ENCODE measurements around the gene DEF6.

DEF6 gene

DNA sequence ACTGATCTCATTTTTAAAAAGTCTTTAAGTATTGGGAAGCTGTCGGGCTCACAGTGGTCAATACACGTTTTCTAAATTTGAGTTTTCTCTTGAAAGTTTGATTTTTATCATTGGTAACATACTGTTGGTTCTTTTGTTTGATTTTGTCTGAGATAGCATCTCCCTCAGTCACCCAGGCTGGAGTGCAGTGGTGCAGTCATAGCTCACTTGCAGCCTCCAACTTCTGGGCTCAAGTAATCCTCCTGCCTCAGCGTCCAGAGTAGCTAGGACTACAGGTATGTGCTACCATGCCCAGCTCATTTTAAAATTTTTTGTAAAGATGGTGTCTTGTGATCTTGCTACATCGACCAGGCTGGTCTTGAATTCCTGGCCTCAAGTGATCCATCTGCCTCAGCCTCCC is 53.8 kb downstream of the DEF6 start:
- DNase-seq, result peak in 1 of 3 donors; percentile 0

- peak in 1 of 3 donors; percentile 16 for DNase-seq
Observed at GRCh38 chr6:35352735-35353134, 55.1 kb downstream of the DEF6 start.

DNA sequence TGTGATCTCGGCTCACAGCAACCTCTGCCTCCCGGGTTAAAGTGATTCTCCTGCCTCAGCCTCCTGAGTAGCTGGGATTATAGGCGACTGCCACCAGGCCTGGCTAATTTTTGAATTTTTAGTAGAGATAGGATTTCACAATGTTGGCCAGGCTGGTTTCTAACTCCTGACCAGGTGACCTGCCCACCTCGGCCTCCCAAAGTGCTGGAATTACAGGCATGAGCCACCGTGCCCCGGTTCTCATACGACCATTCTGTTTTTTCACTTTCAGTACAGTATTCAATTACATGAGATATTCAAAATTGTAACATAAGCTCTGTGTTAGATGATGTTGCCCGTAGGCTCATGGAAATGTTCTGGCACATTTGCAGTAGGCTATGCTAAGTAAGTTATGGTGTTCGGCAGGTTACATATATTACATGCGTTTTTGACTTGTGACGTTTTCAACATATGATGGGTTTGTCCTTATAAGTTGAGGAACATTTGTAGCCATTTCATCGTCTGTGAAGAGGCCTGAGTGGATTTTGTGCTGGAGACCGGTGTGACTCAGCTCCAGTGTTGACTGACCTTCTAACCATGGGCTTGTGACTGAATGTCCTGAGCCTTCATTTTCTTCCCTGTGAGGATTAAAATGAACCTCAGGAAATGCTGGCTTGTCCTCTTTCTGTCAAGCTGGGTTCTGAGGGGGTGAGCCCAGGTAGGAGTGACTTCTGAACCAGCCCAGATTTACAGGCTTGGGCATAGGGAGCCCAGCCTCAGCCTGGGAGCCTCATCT is 56.9 kb downstream of the DEF6 start:
- peak in 1 of 3 donors; percentile 21 for DNase-seq

DNA sequence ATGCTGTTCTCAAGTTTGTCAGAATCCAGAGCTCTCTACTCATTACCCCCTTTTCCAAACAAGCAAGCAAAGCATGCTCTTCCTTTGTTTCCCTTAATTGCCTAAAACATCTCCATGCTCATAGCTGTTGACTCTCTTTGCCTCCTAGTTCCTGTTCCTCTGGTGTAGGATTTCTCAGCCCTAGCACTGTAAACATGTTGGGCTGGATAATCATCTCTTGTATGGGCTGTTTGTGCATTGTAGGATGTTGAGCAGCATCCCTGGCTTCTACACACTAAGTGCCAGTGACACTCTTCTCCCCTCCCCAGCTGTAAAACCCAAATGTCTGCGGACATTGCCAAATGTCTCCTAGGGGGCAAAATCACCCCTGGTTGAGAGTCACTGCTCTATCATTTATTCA is 58.8 kb downstream of the DEF6 start:
- peak in 1 of 3 donors; percentile 17 for DNase-seq

DNA sequence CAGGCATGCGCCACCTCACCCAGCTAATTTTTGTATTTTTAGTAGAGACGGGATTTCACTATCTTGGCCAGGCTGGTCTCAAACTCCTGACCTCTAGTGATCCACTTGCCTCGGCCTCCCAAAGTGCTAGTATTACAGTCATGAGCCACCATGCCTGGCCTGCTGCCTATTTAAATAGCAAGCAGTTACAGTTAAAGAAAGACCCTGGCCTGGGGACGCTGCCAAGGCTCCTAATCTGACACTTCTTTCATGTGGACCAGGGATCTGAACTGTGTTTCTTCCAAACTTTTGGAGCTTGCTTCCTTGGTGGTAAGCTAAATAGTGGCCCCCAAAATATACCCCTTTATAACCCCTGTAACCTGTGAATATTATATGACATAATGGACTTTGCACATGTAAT is 60.1 kb downstream of the DEF6 start:
- DNase-seq, result no peak

DNA sequence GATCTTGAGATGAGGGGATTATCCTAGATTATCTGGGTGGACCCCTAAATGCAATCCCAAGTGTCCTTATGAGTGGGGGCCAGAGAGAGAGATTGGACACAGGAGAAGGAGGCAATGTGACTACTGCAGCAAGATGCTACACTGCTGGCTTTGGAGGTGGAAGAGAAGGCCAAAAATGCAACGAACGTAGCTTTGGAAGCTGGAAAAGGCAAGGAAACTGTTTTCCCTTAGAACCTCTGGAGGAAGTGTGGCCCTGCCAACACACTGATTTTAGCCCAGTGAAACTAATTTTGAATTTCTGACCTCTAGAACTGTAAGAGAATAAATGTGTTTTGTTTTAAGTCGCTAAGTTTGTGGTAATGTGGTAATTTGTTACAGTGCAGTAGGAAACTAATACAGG is 60.5 kb downstream of the DEF6 start:
- DNase-seq, result peak in 1 of 3 donors; percentile 16

DNA sequence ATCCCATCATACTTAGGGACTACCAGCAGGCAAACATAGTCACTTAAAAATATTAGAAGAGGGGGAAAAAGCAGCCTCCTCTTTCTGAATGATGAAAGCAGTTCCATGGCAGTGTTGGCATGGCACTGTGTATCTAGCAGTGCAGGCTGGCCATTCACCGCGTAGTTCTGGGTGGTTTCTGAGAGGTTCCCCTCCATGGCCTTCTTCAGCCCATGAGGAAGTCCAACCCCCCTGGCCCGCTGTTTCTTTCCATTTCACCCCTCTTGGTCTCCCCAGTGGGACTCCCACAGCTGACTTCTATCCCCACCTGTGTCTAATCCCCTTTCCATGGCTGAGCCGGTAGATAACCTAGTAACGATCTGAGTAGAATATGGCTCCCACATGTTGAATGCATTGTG is 61.7 kb downstream of the DEF6 start:
- no peak for DNase-seq

DNA sequence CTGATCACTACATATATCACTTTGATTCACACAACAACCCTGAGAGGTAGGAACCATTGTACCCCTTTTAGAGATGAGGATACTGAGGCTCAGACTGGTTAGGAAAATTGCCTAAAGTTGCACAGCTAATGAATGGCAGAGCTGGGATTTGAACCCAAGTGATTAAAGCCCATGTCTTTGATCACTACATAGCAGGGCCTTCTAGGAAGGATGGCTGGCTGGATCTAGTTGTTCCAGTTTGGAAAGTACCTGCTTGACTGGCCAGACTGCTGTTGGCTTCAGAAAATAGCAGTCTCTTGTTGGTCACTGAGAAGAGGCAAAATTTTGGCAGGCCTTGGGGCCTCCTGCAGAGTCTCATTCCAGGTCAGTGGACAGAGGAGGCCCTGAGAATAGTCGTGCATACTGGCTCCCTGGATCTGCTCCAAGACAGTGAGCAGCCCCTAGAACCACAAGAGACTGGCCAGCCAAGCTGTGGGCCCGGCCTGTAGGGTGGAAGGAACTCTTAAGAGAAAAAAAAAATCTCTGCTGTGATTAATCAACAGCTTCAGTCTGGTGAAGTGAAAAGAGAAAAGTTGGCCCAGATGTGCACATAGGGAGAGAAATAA is 62.2 kb downstream of the DEF6 start:
- no peak for DNase-seq

DNA sequence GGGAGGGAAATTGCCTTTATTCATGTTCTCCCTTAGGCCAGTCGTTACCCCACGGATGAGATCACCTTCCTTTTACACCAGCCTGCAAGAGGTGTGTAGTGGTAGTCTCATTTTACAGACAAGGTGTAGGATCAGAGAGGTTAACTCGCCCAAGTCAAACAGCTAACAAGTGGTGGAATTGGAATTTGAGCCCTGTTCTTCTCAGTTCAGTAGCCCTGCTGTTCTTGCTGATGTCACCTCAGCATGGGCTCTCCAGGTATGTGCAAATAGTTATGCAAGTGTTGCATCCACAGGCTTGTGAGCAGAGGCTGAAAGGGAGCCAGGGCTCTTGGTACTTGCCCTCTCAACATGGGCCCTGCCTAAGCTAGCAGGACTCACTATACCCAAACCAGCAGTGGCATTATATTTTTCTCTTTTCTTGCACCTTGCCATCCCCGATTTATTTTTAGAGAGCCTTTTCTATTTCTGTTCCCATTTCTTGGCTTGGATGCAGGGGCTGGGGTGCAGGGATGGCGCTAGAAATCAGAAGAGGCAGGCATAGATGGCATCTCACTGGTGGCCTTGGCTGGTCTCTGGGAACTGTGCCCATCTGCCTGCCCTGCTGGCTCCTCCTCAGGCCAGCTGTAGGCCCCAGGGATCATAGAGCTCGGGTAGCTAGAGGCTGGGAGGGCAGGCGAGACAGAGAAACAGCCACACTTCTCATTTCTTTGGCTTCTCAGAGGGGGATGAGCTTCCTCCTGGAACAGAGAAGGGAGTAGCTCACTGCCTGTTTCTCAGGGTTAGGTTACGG is 62.9 kb downstream of the DEF6 start:
- peak; percentile 37 to 47 (median 46) for DNase-seq

DNA sequence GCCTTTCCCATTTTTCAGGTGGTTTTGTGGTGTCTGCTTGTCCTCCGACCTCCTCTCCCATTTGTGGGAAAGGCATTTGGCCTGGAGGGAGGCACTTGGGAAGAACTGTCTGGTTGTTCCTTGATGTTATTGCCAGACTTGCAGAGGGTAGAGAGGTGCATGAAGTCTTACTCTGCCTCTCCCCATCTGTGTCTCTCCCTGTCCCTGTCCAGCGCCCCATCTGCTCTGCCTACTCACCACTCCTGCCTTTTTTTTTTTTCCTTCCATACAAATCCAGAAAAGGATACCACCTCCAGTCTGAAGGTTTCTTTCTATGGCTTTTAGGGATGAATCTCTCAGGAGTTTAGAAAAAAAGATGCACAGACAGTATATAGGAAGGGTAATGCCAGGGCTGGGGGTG is 64.6 kb downstream of the DEF6 start:
- no peak for DNase-seq

DNA sequence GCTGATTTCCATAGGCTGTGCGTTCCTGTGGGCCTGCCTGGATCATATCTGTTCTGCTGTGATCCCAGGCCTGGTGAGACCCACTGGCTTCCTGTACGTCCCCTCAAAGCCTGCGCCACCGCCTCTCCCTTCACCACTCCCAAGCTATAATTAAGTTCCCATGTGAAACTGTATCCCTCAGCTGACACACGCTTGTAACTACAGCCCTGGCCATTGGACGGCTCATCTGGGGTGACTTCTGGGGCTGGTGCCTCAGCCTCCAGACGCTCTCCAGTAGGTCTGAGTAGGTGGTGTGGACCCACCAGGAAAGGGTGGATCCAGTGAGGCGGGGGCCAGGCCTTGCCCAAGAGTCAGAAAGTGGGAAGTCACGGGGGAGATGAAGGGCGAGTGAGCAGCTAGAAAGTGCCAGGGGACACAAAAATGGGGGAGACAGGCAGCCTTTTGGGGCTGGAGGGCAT is 65.7 kb downstream of the DEF6 start:
- DNase-seq, result peak; percentile 79 to 90 (median 89)

DNA sequence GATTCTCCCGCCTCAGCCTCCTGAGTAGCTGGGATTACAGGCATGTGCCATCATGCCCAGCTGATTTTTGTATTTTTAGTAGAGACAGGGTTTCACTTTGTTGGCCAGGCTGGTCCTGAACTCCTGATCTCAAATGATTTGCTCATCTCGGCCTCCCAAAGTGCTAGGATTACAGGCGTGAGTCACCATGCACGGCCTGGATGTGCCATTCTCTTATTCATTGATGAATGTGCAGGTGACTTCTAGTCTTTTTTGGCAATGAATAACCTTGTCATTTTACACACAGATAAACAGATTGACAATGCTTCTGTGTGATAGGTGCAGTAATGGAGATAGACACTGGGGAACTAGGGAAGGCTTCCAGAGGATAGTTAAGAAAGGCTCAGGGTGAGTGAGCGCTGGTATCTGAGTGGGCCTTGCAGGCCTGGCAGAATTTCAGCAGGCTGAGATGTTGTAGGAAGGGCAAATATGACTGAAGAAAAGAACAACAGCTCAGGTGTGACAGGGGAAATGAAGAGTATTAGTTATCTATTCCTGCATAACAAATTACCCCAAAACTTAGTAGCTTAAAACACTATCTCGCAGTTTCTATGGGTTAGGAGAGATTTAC is 68.1 kb downstream of the DEF6 start:
- DNase-seq, result peak in 1 of 3 donors; percentile 26

DNA sequence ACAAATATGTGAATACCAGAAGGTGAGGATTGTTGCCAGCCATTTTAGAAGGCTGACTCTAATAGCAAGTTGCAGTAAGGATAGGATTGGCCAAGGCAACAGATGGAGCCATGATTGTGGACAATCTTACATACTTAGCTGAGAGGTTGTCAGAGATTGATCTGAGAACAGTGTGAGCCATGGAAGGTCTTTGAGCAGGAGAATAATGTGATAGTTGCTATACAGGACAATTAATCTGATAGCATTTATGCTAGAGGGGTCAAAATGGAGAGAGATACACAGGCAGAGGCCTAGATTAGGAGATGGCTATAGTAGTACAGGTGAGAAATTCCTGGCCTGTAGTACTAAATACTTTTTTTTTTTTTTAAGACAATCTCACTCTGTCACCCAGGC is 68.6 kb downstream of the DEF6 start:
- no peak for DNase-seq

DNA sequence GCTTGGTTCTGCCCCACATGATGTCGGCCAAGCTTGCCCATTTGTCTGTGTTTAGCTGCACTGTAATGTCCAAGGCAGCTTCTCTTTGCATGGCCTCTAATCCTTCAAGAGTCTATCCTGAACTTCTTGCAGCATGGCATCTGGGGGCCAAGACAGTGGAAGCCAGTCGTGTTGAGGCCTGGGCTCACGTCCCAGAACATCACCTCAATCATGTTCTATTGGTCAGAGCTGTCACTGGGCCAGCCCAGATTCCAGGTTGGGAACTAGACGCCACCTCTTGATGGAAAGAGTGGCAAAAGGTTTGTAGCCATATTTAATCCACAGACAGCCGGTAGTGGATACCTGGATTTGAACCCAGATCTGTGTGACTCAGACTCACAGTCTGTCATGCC is 70.0 kb downstream of the DEF6 start:
- peak in 1 of 3 donors; percentile 25 for DNase-seq

- peak; percentile 66 to 82 (median 71) for DNase-seq
Observed at GRCh38 chr6:35368038-35368887, 70.6 kb downstream of the DEF6 start.

DNA sequence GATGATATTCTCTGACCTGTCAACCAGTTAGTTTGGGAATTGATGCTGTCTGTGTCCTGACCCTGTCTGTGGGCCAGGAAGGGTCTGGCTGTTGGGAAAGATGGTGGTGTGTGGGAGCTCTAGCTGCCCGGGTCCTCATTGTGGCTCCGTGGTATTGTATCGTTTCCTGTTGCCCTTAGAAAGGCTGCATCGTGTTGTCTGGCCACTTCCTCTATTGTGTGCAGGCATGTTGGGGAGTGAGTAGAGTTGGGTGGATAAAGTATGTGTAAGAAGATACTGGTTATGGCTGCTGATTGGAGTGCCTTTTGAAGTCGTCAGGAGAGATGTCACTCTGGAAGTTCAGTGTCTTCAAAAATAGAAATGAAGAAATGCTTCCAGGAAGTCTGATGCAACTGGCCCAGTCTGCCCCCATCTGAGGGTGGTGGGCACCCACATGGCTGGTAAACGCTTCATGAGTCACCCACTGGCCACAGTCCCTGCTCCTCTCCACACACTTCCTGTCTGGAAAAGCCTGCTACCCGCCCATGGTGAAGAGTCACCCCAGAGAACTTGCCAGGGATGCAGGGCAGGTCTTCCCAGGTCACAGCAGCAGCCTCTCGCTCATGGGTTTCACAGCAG is 72.6 kb downstream of the DEF6 start:
- peak; percentile 96 to 100 (median 98) for DNase-seq

GRCh38 chr6:35370785-35371493 is 73.3 kb downstream of the DEF6 start:
- DNase-seq, result peak; percentile 80 to 84 (median 82)
